MM.1S (cell line): ENCODE data around the gene KYNU.

Experiments
- DNase-seq: peaks from one replicate; pipeline ENCODE4 v3.0.0-alpha.2; 2015
- H2AFZ ChIP-seq: fragments of 300-600 bp; sonication (generic); 2 replicates; pipeline ENCODE4 v1.6.0; 2016; ENCODE audit warnings: antibody characterized with exemption, low read length
- H3F3A ChIP-seq: fragments of 300-600 bp; sonication (generic); 2 replicates; pipeline ENCODE4 v1.6.1; 2016; ENCODE audit warnings: mild to moderate bottlenecking, antibody characterized with exemption, low read length, moderate library complexity, mixed read lengths; ENCODE audit not compliant: insufficient read depth
- H3K27ac ChIP-seq: fragments of 300-600 bp; sonication (generic); 2 replicates; pipeline ENCODE4 v1.5.1; 2016; ENCODE audit warnings: mild to moderate bottlenecking, low read length
- H3K27me3 ChIP-seq: fragments of 300-600 bp; sonication (generic); replicated peaks from 2 replicates; pipeline ENCODE4 v1.6.0; 2016; ENCODE audit warnings: low read length; ENCODE audit not compliant: insufficient read depth
- H3K36me3 ChIP-seq: fragments of 300-600 bp; sonication (generic); replicated peaks from 2 replicates; pipeline ENCODE4 v1.6.1; 2016; ENCODE audit warnings: mild to moderate bottlenecking, low read length, mixed read lengths; ENCODE audit not compliant: insufficient read depth
- H3K4me1 ChIP-seq: fragments of 300-600 bp; sonication (generic); 2 replicates; pipeline ENCODE4 v1.6.1; 2016; ENCODE audit warnings: low read length, mixed read lengths
- H3K4me2 ChIP-seq: fragments of 300-600 bp; sonication (generic); 2 replicates; pipeline ENCODE4 v1.6.0; 2016; ENCODE audit warnings: low read depth, low read length
- H3K4me3 ChIP-seq: fragments of 300-600 bp; sonication (generic); 2 replicates; pipeline ENCODE4 v1.5.1; 2016; ENCODE audit warnings: low read length, mixed read lengths
- H3K79me2 ChIP-seq: fragments of 300-600 bp; sonication (generic); 2 replicates; pipeline ENCODE4 v1.6.1; 2016; ENCODE audit warnings: mixed run types, low read length, mixed read lengths
- H3K9ac ChIP-seq: fragments of 300-600 bp; sonication (generic); 2 replicates; pipeline ENCODE4 v1.6.1; 2016; ENCODE audit warnings: low read length, mixed read lengths
- H3K9me2 ChIP-seq: fragments of 300-600 bp; sonication (generic); replicated peaks from 2 replicates; pipeline ENCODE4 v1.6.1; 2016; ENCODE audit warnings: mild to moderate bottlenecking, low read length, mixed read lengths; ENCODE audit not compliant: insufficient read depth
- H3K9me3 ChIP-seq: fragments of 300-600 bp; sonication (generic); replicated peaks from 2 replicates; pipeline ENCODE4 v1.6.1; 2016; ENCODE audit warnings: mild to moderate bottlenecking, low read length, mixed read lengths; ENCODE audit not compliant: insufficient read depth
- H4K20me1 ChIP-seq: fragments of 300-600 bp; sonication (generic); 2 replicates; pipeline ENCODE4 v1.6.1; 2016; ENCODE audit warnings: mild to moderate bottlenecking, low read length, moderate library complexity, mixed read lengths; ENCODE audit not compliant: insufficient read depth
- EZH2 ChIP-seq: fragments of 300-600 bp; sonication (generic); optimal IDR thresholded peaks from 2 replicates; pipeline ENCODE3; 2017; ENCODE audit warnings: low read depth, mild to moderate bottlenecking, antibody characterized with exemption, low read length, mixed read lengths
- EZH2phosphoT487 ChIP-seq: fragments of 300-600 bp; sonication (generic); IDR thresholded peaks from 2 replicates; pipeline ENCODE4 v1.6.1; 2018; ENCODE audit warnings: antibody characterized with exemption, low read length
- TF ChIP-seq, protein P1 (sequence below): fragments of 300-600 bp; sonication (generic); IDR thresholded peaks from 2 replicates; pipeline ENCODE4 v1.5.1; 2016; ENCODE audit warnings: antibody characterized with exemption, low read length, mixed read lengths

The KYNU gene

GRCh38 chr2:142848023-142848606 lies 29.3 kb upstream of the KYNU start:
- Histone ChIP-seq H3K9me3 (no peaks in the 10 kb centered on the region), H3K4me2 (no peak overlapping the region), H3K79me2 (no peaks in the 10 kb centered on the region), H4K20me1 (no peaks in the 10 kb centered on the region), H3K36me3 (no peaks in the 10 kb centered on the region), H3K27ac (no peak overlapping the region), H2AFZ (no peak overlapping the region), H3K4me3 (no peak overlapping the region), H3K27me3 (no peaks in the 10 kb centered on the region), H3K4me1 (no peaks in the 10 kb centered on the region), H3K9ac (no peak overlapping the region), H3K9me2 (no peaks in the 10 kb centered on the region), H3F3A (no peaks in the 10 kb centered on the region)
- no peak for DNase-seq
- TF ChIP-seq EZH2 (no peak), EZH2phosphoT487 (no peak)
- TF ChIP-seq, protein P1, sequence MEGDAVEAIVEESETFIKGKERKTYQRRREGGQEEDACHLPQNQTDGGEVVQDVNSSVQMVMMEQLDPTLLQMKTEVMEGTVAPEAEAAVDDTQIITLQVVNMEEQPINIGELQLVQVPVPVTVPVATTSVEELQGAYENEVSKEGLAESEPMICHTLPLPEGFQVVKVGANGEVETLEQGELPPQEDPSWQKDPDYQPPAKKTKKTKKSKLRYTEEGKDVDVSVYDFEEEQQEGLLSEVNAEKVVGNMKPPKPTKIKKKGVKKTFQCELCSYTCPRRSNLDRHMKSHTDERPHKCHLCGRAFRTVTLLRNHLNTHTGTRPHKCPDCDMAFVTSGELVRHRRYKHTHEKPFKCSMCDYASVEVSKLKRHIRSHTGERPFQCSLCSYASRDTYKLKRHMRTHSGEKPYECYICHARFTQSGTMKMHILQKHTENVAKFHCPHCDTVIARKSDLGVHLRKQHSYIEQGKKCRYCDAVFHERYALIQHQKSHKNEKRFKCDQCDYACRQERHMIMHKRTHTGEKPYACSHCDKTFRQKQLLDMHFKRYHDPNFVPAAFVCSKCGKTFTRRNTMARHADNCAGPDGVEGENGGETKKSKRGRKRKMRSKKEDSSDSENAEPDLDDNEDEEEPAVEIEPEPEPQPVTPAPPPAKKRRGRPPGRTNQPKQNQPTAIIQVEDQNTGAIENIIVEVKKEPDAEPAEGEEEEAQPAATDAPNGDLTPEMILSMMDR, result no peak

GRCh38 chr2:142849820-142850219 lies 27.6 kb upstream of the KYNU start:
- no peaks in the 10 kb centered on the region for H3K9me2 ChIP-seq
- H3K4me2 ChIP-seq, result no peak overlapping the region
- no peak for TF ChIP-seq EZH2
- TF ChIP-seq EZH2phosphoT487, result no peak
- TF ChIP-seq, protein P1, result no peak
- DNase-seq, result no peak
- H4K20me1 ChIP-seq, result no peaks in the 10 kb centered on the region
- no peaks in the 10 kb centered on the region for H3K79me2 ChIP-seq
- no peaks in the 10 kb centered on the region for H3K36me3 ChIP-seq
- no peaks in the 10 kb centered on the region for H3K9me3 ChIP-seq
- H3K9ac ChIP-seq, result no peak overlapping the region
- H3K27me3 ChIP-seq, result no peaks in the 10 kb centered on the region
- no peak overlapping the region for H2AFZ ChIP-seq
- no peak overlapping the region for H3K4me3 ChIP-seq
- no peak overlapping the region for H3K27ac ChIP-seq
- no peaks in the 10 kb centered on the region for H3K4me1 ChIP-seq
- no peaks in the 10 kb centered on the region for H3F3A ChIP-seq

DNA sequence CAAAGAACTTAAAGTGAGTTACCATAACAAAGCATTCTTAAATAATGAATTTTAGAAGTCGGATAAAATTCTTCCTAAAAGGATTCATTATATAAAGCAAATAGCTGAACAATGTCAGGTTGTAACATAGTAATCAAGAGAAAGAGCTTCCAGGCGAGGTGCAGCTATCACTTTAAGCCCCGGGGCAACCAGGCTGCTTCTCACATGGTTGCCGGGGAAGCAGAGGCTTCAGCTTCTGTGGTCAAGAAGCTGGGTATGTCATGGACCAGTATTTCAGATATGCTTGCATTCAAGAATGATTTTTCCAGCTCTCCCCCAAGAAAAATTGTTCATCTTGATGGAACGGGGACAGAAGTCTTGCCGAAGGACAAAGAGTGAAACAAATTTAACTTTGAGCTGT lies 23.6 kb upstream of the KYNU start:
- Histone ChIP-seq H3K4me3 (no peak overlapping the region), H3K9me2 (no peaks in the 10 kb centered on the region), H3K9ac (no peak overlapping the region), H4K20me1 (no peaks in the 10 kb centered on the region), H3K79me2 (no peaks in the 10 kb centered on the region), H3K9me3 (no peaks in the 10 kb centered on the region), H3K27me3 (no peaks in the 10 kb centered on the region), H2AFZ (no peak overlapping the region), H3K4me2 (no peak overlapping the region), H3K27ac (no peak overlapping the region), H3F3A (no peaks in the 10 kb centered on the region), H3K36me3 (no peaks in the 10 kb centered on the region), H3K4me1 (no peaks in the 10 kb centered on the region)
- no peak for TF ChIP-seq EZH2
- no peak for TF ChIP-seq EZH2phosphoT487
- TF ChIP-seq, protein P1, result no peak
- no peak for DNase-seq
